Astrocyte (in vitro differentiated cells and primary cell): ENCODE results near the gene UBE2G2.

ENCODE experiments used
- CTCF ChIP-seq: IDR thresholded peaks from 2 replicates; pipeline ENCODE4 v1.5.1; 2011; ENCODE audit warnings: low read depth, mild to moderate bottlenecking, inconsistent platforms, low read length, moderate library complexity; ENCODE audit not compliant: insufficient read depth
- EZH2 ChIP-seq: IDR thresholded peaks from 2 replicates; pipeline ENCODE4 v1.6.1; 2012; ENCODE audit warnings: mild to moderate bottlenecking, low read length, inconsistent platforms; ENCODE audit not compliant: insufficient read depth

- TF ChIP-seq CTCF, result no peak
- no peak for TF ChIP-seq EZH2
Observed at GRCh38 chr21:44842721-44843445, 41.3 kb upstream of the UBE2G2 start.
